ENCODE results near the gene E2F4. TPM values are rescaled to one million over a fixed set of nuclear protein-coding genes. Genes with fewer than 3 reads are reported as not detected.

E2F4 gene
- total and polyA plus RNA-seq, 2 of the 13 experiments (the other 11 are each of a cell fraction or from before 2014, with no cell fraction given), result 84.8 to 91.2 TPM

DNA sequence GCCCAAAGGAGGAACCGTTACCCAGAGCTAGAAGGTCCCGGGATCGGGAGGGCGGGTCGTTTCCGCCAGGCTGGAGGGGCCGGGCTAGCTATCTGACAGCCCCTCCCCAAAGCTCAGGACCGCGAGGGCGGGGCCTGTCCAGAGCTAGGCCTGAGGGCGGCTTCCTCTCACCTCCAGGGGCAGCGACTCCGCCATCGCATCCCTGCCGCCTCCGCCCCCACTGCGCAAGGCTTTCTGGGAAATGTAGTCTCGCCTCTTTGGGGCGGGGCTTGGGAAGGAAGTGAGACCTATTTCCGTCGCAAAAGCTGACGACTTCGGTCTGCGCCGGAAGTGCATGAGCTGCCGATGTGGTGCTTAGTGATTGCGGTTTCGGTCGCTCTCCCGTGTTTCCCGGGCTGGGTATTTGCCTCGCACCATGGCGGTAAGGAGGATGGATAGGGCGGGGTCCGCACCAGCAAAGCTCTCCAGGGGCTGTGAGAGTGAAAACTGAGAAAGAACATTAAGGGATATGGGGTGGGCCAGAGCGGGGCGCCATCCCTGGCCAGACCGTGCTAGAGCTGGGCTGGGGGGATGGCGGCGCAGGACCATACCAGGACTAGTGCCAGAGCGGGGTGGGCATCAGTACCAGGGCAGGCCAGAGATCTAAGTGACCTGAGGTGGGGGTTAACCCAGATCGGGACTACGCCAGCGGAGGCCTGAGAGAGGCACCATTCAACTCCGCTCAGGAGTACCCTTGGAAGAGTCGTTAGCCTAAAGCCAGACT, 35.0 kb downstream of the E2F4 start, which contains the start of gene TMEM208 (continued):
- TF ChIP-seq, protein P1, sequence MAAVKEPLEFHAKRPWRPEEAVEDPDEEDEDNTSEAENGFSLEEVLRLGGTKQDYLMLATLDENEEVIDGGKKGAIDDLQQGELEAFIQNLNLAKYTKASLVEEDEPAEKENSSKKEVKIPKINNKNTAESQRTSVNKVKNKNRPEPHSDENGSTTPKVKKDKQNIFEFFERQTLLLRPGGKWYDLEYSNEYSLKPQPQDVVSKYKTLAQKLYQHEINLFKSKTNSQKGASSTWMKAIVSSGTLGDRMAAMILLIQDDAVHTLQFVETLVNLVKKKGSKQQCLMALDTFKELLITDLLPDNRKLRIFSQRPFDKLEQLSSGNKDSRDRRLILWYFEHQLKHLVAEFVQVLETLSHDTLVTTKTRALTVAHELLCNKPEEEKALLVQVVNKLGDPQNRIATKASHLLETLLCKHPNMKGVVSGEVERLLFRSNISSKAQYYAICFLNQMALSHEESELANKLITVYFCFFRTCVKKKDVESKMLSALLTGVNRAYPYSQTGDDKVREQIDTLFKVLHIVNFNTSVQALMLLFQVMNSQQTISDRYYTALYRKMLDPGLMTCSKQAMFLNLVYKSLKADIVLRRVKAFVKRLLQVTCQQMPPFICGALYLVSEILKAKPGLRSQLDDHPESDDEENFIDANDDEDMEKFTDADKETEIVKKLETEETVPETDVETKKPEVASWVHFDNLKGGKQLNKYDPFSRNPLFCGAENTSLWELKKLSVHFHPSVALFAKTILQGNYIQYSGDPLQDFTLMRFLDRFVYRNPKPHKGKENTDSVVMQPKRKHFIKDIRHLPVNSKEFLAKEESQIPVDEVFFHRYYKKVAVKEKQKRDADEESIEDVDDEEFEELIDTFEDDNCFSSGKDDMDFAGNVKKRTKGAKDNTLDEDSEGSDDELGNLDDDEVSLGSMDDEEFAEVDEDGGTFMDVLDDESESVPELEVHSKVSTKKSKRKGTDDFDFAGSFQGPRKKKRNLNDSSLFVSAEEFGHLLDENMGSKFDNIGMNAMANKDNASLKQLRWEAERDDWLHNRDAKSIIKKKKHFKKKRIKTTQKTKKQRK (IDR thresholded peaks at IDR 0.05; ENCODE audit: low read length), result no peak
- TF ChIP-seq, protein P2, sequence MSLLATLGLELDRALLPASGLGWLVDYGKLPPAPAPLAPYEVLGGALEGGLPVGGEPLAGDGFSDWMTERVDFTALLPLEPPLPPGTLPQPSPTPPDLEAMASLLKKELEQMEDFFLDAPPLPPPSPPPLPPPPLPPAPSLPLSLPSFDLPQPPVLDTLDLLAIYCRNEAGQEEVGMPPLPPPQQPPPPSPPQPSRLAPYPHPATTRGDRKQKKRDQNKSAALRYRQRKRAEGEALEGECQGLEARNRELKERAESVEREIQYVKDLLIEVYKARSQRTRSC (CRISPR knock-in tag; IDR thresholded peaks at IDR 0.05; ENCODE audit: low read depth), result no peak; the same call in 1 of the 2 replicates
- TF ChIP-seq ESRRA (CRISPR knock-in tag; IDR thresholded peaks at IDR 0.05; ENCODE audit: low read depth) (peak; percentile 76), HDAC1 (CRISPR knock-in tag; IDR thresholded peaks at IDR 0.05) (peak; percentile 100), ZKSCAN8 (CRISPR knock-in tag; IDR thresholded peaks at IDR 0.05; ENCODE audit: borderline replicate concordance) (peak; percentile 88), ZFAT (CRISPR knock-in tag; conservative IDR thresholded peaks at IDR 0.05) (no peak), SRSF1 (optimal IDR thresholded peaks at IDR 0.05; ENCODE audit: low read depth, low read length) (peak; percentile 87), EED (CRISPR knock-in tag; IDR thresholded peaks at IDR 0.05) (no peak), NR2F1 (CRISPR knock-in tag; IDR thresholded peaks at IDR 0.05) (0 out of 4 replicates have a peak, but pooled peaks of 1 of the 2 experiments have one; percentile 12), NR2F6 (IDR thresholded peaks at IDR 0.05) (0 out of 2 replicates have a peak, but pooled peaks have one; percentile 12), NR2F6 (CRISPR knock-in tag; IDR thresholded peaks at IDR 0.05) (peak; percentile 69), ZNF570 (CRISPR knock-in tag; IDR thresholded peaks at IDR 0.05; ENCODE audit: borderline replicate concordance) (no peak)
- TF ChIP-seq, protein P3, sequence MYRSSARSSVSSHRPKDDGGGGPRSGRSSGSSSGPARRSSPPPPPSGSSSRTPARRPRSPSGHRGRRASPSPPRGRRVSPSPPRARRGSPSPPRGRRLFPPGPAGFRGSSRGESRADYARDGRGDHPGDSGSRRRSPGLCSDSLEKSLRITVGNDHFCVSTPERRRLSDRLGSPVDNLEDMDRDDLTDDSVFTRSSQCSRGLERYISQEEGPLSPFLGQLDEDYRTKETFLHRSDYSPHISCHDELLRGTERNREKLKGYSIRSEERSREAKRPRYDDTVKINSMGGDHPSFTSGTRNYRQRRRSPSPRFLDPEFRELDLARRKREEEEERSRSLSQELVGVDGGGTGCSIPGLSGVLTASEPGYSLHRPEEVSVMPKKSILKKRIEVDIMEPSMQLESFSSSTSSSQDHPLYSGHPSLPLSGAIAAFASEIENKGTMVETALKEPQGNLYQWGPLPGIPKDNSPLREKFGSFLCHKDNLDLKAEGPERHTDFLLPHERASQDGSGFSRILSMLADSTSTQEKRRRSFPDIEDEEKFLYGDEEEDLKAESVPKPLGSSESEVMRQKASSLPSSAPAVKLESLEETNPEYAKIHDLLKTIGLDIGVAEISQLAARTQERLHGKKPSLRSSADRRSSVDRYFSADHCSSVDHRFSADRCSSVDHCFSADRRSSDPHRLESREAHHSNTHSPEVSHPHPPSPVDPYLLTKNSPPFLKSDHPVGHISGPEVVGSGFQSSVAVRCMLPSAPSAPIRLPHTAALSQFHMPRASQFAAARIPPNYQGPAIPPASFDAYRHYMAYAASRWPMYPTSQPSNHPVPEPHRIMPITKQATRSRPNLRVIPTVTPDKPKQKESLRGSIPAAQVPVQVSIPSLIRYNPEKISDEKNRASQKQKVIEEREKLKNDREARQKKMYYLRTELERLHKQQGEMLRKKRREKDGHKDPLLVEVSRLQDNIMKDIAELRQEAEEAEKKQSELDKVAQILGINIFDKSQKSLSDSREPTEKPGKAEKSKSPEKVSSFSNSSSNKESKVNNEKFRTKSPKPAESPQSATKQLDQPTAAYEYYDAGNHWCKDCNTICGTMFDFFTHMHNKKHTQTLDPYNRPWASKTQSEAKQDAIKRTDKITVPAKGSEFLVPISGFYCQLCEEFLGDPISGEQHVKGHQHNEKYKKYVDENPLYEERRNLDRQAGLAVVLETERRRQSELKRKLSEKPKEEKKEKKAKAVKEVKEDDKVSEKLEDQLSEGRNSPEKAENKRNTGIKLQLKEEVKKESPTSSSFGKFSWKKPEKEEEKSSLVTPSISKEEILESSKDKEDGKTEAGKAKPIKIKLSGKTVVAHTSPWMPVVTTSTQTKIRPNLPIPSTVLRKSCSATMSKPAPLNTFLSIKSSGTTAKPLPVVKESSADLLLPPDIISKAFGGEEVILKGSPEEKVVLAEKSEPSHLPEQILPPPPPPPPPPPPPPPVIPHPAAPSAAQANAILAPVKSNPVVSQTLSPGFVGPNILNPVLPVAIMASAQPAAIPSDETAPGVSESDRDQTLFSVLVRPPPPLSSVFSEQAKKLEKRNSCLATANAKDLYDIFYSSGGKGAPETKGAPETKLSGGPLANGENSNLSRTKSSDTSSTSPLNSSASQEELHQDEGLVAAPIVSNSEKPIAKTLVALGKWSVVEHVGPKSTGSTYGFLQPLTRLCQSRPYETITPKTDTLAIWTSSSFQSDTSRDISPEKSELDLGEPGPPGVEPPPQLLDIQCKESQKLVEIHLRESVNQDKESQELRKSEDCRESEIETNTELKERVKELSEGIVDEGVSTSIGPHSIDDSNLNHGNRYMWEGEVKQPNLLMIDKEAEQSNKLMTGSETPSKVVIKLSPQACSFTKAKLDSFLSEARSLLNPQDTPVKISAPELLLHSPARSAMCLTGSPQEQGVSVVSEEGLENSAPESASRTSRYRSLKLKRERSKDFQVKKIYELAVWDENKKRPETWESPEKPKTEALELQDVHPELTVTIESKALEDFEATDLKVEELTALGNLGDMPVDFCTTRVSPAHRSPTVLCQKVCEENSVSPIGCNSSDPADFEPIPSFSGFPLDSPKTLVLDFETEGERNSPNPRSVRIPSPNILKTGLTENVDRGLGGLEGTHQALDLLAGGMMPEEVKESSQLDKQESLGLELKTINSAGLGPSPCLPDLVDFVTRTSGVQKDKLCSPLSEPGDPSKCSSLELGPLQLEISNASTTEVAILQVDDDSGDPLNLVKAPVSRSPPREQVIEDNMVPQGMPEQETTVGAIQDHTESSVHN (CRISPR knock-in tag; IDR thresholded peaks at IDR 0.05), result peak; percentile 38; the same call in 1 of the 2 replicates
- TF ChIP-seq, protein P4, sequence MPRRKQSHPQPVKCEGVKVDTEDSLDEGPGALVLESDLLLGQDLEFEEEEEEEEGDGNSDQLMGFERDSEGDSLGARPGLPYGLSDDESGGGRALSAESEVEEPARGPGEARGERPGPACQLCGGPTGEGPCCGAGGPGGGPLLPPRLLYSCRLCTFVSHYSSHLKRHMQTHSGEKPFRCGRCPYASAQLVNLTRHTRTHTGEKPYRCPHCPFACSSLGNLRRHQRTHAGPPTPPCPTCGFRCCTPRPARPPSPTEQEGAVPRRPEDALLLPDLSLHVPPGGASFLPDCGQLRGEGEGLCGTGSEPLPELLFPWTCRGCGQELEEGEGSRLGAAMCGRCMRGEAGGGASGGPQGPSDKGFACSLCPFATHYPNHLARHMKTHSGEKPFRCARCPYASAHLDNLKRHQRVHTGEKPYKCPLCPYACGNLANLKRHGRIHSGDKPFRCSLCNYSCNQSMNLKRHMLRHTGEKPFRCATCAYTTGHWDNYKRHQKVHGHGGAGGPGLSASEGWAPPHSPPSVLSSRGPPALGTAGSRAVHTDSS (CRISPR knock-in tag; conservative IDR thresholded peaks at IDR 0.05), result no peak; the same call in none of the 2 replicates
